Measurements from ENCODE around the gene AKAP1. TPM values are rescaled to one million over a fixed set of nuclear protein-coding genes. Genes with fewer than 3 reads are reported as not detected.

The AKAP1 gene
- total RNA-seq, 2 experiments from 2014 or later, result 27.0 to 29.8 TPM

GRCh38 chr17:57168695-57169094 lies 83.6 kb downstream of the AKAP1 start:
- H3K4me1 Mint-ChIP-seq, result peaks cover 2% of the 10 kb centered on the region
- peaks cover 14% of the 10 kb centered on the region for H3K27me3 Mint-ChIP-seq
- H3K4me3 Mint-ChIP-seq, result no peak overlapping the region
- POLR2A ChIA-PET, result no interaction called here
- no peak overlapping the region for H3K27ac Mint-ChIP-seq
- intact Hi-C loops (cut with DNase I, micrococcal nuclease), result no loop called here
- CTCF ChIA-PET, result no interaction called here
- DNase-seq, result no peak
- no peak for ATAC-seq
- peaks cover 3% of the 10 kb centered on the region for H3K9me3 Mint-ChIP-seq (ENCODE audit: low read depth)
- H3K36me3 Mint-ChIP-seq (ENCODE audit: low read depth), result no peaks in the 10 kb centered on the region

- Mint-ChIP-seq H3K4me1 (peaks cover 2% of the 10 kb centered on the region), H3K36me3 (ENCODE audit: low read depth) (no peaks in the 10 kb centered on the region), H3K27me3 (peaks cover 18% of the 10 kb centered on the region), H3K9me3 (ENCODE audit: low read depth) (peaks cover 3% of the 10 kb centered on the region), H3K27ac (no peak overlapping the region), H3K4me3 (no peak overlapping the region)
- POLR2A ChIA-PET, result no interaction called here
- intact Hi-C loops (cut with DNase I, micrococcal nuclease), result no loop called here
- ATAC-seq (no peak), DNase-seq (no peak)
- CTCF ChIA-PET, result no interaction called here
Measured at GRCh38 chr17:57170866-57171265, 85.8 kb downstream of the AKAP1 start.

Other genes with a start within 250 kb of the AKAP1 start
- gene TRIM25, start 171.2 kb upstream of the AKAP1 start, total RNA-seq, result 100 to 1,000 TPM; 173 to 241 TPM
- gene COIL, start 124.2 kb upstream of the AKAP1 start, total RNA-seq, result 10 to 100 TPM; 20.9 to 21.3 TPM
- 10 to 100 TPM in 1 of 2 experiments, 1 to 10 TPM in 1; 9.7 to 14.8 TPM for gene SCPEP1, start 107.1 kb upstream of the AKAP1 start, total RNA-seq
- gene MSI2, start 171.3 kb downstream of the AKAP1 start, total RNA-seq, result 10 to 100 TPM; 55.3 to 57.2 TPM